A549 (cell line): ENCODE measurements around the gene MYO15B. TPM values are rescaled to one million over a fixed set of nuclear protein-coding genes. Genes with fewer than 3 reads are reported as not detected.

ENCODE experiments used
- ATAC-seq, 2 experiments: fragments of 200-7000 bp in 1 of 2; fragments of >200 bp in 1 of 2; cut with Nextera tagmentation in 1 of 2; cut with Tn5 transposase in 1 of 2; 3 replicates each; pipeline versions ENCODE4 v1.8.0 to v1.9.1; 2018 to 2020; ENCODE audit warnings: mild to moderate bottlenecking in 1 of 2, moderate library complexity in 1 of 2
- CTCF ChIA-PET: fragments of 300-600 bp; sonication (Branson Sonifier 250); formaldehyde crosslinking; extraction: SDS; loops from one replicate; lab custom pipeline; 2021; ENCODE audit warnings: antibody characterized with exemption, inconsistent platforms; lab: Yijun Ruan, JAX
- POLR2A ChIA-PET: fragments of 350-600 bp; formaldehyde crosslinking; extraction: SDS; loops from one replicate; lab custom pipeline; 2021; ENCODE audit warnings: antibody characterized with exemption, inconsistent platforms; lab: Yijun Ruan, JAX
- DNase-seq, 2 experiments: peaks; one replicate each; pipeline versions ENCODE4 v3.0.0 to v3.0.0-alpha.2; 2011 to 2016; ENCODE audit warnings: low read depth in 1 of 2, low spot score in 1 of 2
- FAIRE-seq: peaks from 2 replicates; lab custom pipeline; 2011; peaks lifted over from hg19 to GRCh38; lab: Jason Lieb, UNC
- H3K27ac ChIP-seq, 2 experiments: fragments of >200 bp; sonication (Bioruptor Twin); formaldehyde crosslinking; 3 replicates each; pipeline ENCODE4 v1.5.1; 2016 to 2017
- H3K4me1 ChIP-seq: fragments of >200 bp; sonication (Bioruptor Twin); formaldehyde crosslinking; 3 replicates; pipeline ENCODE4 v1.6.1; 2016
- H3K4me2 ChIP-seq: fragments of >200 bp; sonication (Bioruptor Twin); formaldehyde crosslinking; 3 replicates; pipeline ENCODE4 v1.6.1; 2016
- H3K4me3 ChIP-seq: fragments of >200 bp; sonication (Bioruptor Twin); formaldehyde crosslinking; 3 replicates; pipeline ENCODE4 v1.5.1; 2016
- H3K9me3 ChIP-seq: fragments of >200 bp; sonication (Bioruptor Twin); formaldehyde crosslinking; 3 replicates; pipeline ENCODE4 v1.6.1; 2016
- CBX8 ChIP-seq: fragments of 200-600 bp; sonication (generic); IDR thresholded peaks from 2 replicates; pipeline ENCODE4 v1.6.1; 2016
- CEBPB ChIP-seq, 2 experiments: fragments of >200 bp in 1 of 2; sonication (Bioruptor Twin) in 1 of 2; formaldehyde crosslinking in 1 of 2; IDR thresholded peaks; 2 replicates each; pipeline ENCODE4 v1.6.1; 2012 to 2016
- CHD4 ChIP-seq: fragments of 200-600 bp; sonication (generic); IDR thresholded peaks from 2 replicates; pipeline ENCODE4 v1.6.1; 2016; ENCODE audit warnings: antibody characterized with exemption, mild to moderate bottlenecking, borderline replicate concordance
- EHF ChIP-seq: fragments of 250-450 bp; sonication (Bioruptor Pico); IDR thresholded peaks from 2 replicates; pipeline ENCODE4 v1.5.0; 2020; ENCODE audit warnings: mild to moderate bottlenecking
- EHMT2 ChIP-seq: fragments of 200-600 bp; sonication (generic); IDR thresholded peaks from 2 replicates; pipeline ENCODE4 v1.6.1; 2016; ENCODE audit warnings: antibody characterized with exemption, low read depth, mild to moderate bottlenecking, moderate library complexity
- ELK1 ChIP-seq: fragments of 150-350 bp; IDR thresholded peaks from 2 replicates; pipeline ENCODE4 v1.6.1; 2014; ENCODE audit warnings: low read depth, mild to moderate bottlenecking, low read length
- EP300 ChIP-seq, 2 experiments: fragments of >200 bp; sonication (Bioruptor Twin); formaldehyde crosslinking; IDR thresholded peaks; 2 replicates in 1 of 2; 3 replicates in 1 of 2; pipeline ENCODE4 v1.6.1; 2016 to 2017
- FOSL2 ChIP-seq, 2 experiments: fragments of 450-650 bp in 1 of 2; fragments of >200 bp in 1 of 2; sonication (Bioruptor Twin) in 1 of 2; formaldehyde crosslinking; IDR thresholded peaks; 2 replicates each; pipeline versions ENCODE4 v1.5.0 to v1.6.1; 2016 to 2020; ENCODE audit warnings: mild to moderate bottlenecking in 1 of 2, moderate library complexity in 1 of 2
- HDAC2 ChIP-seq: fragments of 200-600 bp; sonication (generic); IDR thresholded peaks from 2 replicates; pipeline ENCODE4 v1.6.1; 2016
- HOXB13 ChIP-seq: fragments of 250-450 bp; sonication (Bioruptor Pico); IDR thresholded peaks from 2 replicates; pipeline ENCODE4 v1.5.0; 2020; ENCODE audit warnings: low read depth, mild to moderate bottlenecking, moderate library complexity
- HOXB5 ChIP-seq: fragments of 250-450 bp; sonication (Bioruptor Pico); IDR thresholded peaks from 2 replicates; pipeline ENCODE4 v1.5.0; 2020; ENCODE audit warnings: mild to moderate bottlenecking, moderate library complexity
- JUN ChIP-seq, 2 experiments: fragments of >200 bp; sonication (Bioruptor Twin); formaldehyde crosslinking; IDR thresholded peaks; 2 replicates in 1 of 2; 3 replicates in 1 of 2; pipeline ENCODE4 v1.6.1; 2016 to 2017
- KDM1A ChIP-seq: fragments of 200-600 bp; sonication (generic); IDR thresholded peaks from 2 replicates; pipeline ENCODE4 v1.6.1; 2016; ENCODE audit warnings: low read depth, mild to moderate bottlenecking
- KDM5A ChIP-seq: fragments of 200-600 bp; sonication (generic); IDR thresholded peaks from 2 replicates; pipeline ENCODE4 v1.6.1; 2016; ENCODE audit warnings: antibody characterized with exemption, mild to moderate bottlenecking
- NPAS2 ChIP-seq: fragments of 250-450 bp; sonication (Bioruptor Pico); IDR thresholded peaks from 2 replicates; pipeline ENCODE4 v1.8.0; 2022; ENCODE audit warnings: mild to moderate bottlenecking, moderate library complexity, borderline replicate concordance
- REST ChIP-seq: fragments of 200-600 bp; sonication (generic); IDR thresholded peaks from 2 replicates; pipeline ENCODE4 v1.6.1; 2016; ENCODE audit warnings: antibody characterized with exemption, mild to moderate bottlenecking, moderate library complexity
- RFX5 ChIP-seq: fragments of 450-650 bp; IDR thresholded peaks from 2 replicates; pipeline ENCODE4 v1.7.1; 2014; ENCODE audit warnings: antibody characterized with exemption, mild to moderate bottlenecking, moderate library complexity
- SMC3 ChIP-seq: fragments of >200 bp; sonication (Bioruptor Twin); formaldehyde crosslinking; IDR thresholded peaks from 3 replicates; pipeline ENCODE4 v1.6.1; 2018; ENCODE audit warnings: inconsistent platforms
- SREBF2 ChIP-seq: fragments of 450-650 bp; IDR thresholded peaks from 2 replicates; pipeline ENCODE4 v1.6.1; 2014; ENCODE audit warnings: mild to moderate bottlenecking, moderate library complexity
- TFCP2L1 ChIP-seq: fragments of 250-450 bp; sonication (Bioruptor Pico); IDR thresholded peaks from 2 replicates; pipeline ENCODE4 v1.5.0; 2021; ENCODE audit warnings: mild to moderate bottlenecking
- ZNF302 ChIP-seq: fragments of 250-450 bp; sonication (Bioruptor Pico); IDR thresholded peaks from 2 replicates; pipeline ENCODE4 v1.9.0; 2021; ENCODE audit warnings: inconsistent platforms, mild to moderate bottlenecking, moderate library complexity
- WGBS: methylation state at CpG from one replicate; pipeline ENCODE4 v1.1.6; 2017; ENCODE audit errors: missing lambda C conversion rate; 5-methylcytosine and 5-hydroxymethylcytosine counted together
- polyA plus RNA-seq, 4 experiments: library from polyadenylated mRNA; depleted of rRNA in 3 of 4; stranded (reverse); fragments of >200 nt; fragmentation: RNase III in 1 of 4; extraction: RNeasy Plus Mini Kit Qiagen cat#74134 plus additional on column Dnase treatment in 1 of 4; gene quantifications; 2 replicates in 3 of 4; 3 replicates in 1 of 4; pipeline ENCODE4 v1.2.3, GENCODE V29; 2011 to 2017

MYO15B gene
- polyA plus RNA-seq, 2 of the 4 experiments (the other 2 are of a cell fraction) = 12.4 to 33.9 TPM

- no peak for ATAC-seq
Measured at GRCh38 chr17:75544250-75544649, 43.4 kb upstream of the MYO15B start.

GRCh38 chr17:75546181-75546580 is 41.4 kb upstream of the MYO15B start:
- H3K9me3 ChIP-seq = no peaks in the 10 kb centered on the region
- H3K4me3 ChIP-seq = no peak overlapping the region
- ATAC-seq (no peak), DNase-seq (no peak), FAIRE-seq (no peak)
- ChIA-PET POLR2A (no interaction called here), CTCF (no interaction called here)
- H3K4me2 ChIP-seq = no peak overlapping the region
- peaks cover 22% of the 10 kb centered on the region for H3K4me1 ChIP-seq
- TF ChIP-seq KDM1A (no peak), HOXB5 (no peak), SREBF2 (no peak), ELK1 (no peak)
- 95% methylated on average over 13 of the region's 13 CpGs for WGBS
- H3K27ac ChIP-seq = no peak overlapping the region

More at GRCh38 chr17:75544250-75544649, 43.4 kb upstream of the MYO15B start:
- Histone ChIP-seq H3K9me3 (no peaks in the 10 kb centered on the region), H3K4me2 (no peak overlapping the region), H3K27ac (no peak overlapping the region), H3K4me3 (no peak overlapping the region), H3K4me1 (peaks cover 19% of the 10 kb centered on the region)
- DNase-seq (no peak), FAIRE-seq (no peak)
- TF ChIP-seq JUN (IDR thresholded peaks at IDR 0.05) = no peak
- TF ChIP-seq FOSL2 (IDR thresholded peaks at IDR 0.05) = no peak
- no peak for TF ChIP-seq FOSL2 (CRISPR knock-in tag; IDR thresholded peaks at IDR 0.05)
- no peak for TF ChIP-seq CBX8
- no peak for TF ChIP-seq EP300 (IDR thresholded peaks at IDR 0.05)
- no peak for TF ChIP-seq TFCP2L1 (CRISPR knock-in tag)
- TF ChIP-seq CEBPB (IDR thresholded peaks at IDR 0.05) = no peak
- TF ChIP-seq CHD4 = no peak
- no peak for TF ChIP-seq HDAC2
- no peak for TF ChIP-seq SREBF2
- TF ChIP-seq ZNF302 (CRISPR knock-in tag) = no peak
- no peak for TF ChIP-seq HOXB5
- no peak for TF ChIP-seq NPAS2
- TF ChIP-seq KDM5A = no peak
- TF ChIP-seq EHMT2 = no peak
- no peak for TF ChIP-seq SMC3
- no peak for TF ChIP-seq REST
- WGBS = 90% methylated on average over 8 of the region's 8 CpGs
- CTCF ChIA-PET = interaction anchor here (0.7 to 1.4 kb wide), 3 partner anchors 14 to 222 kb away, joined by 3 read pairs; no protein-coding TSS in a partner anchor
- POLR2A ChIA-PET = no interaction called here

- 91% methylated on average over 9 of the region's 9 CpGs for WGBS
- Histone ChIP-seq H3K4me2 (no peak overlapping the region), H3K4me1 (peaks cover 26% of the 10 kb centered on the region), H3K27ac (no peak overlapping the region), H3K9me3 (no peaks in the 10 kb centered on the region), H3K4me3 (no peak overlapping the region)
- ATAC-seq (no peak), DNase-seq (no peak), FAIRE-seq (no peak)
- CTCF ChIA-PET = interaction anchor here (1.4 kb wide), 1 partner anchor 13 kb away, joined by 4 read pairs; no protein-coding TSS in a partner anchor
- POLR2A ChIA-PET = no interaction called here
- no peak for TF ChIP-seq EHF (CRISPR knock-in tag)
- no peak for TF ChIP-seq RFX5
- no peak for TF ChIP-seq KDM5A
- no peak for TF ChIP-seq HOXB13 (CRISPR knock-in tag)
Measured at GRCh38 chr17:75547091-75547490, 40.5 kb upstream of the MYO15B start.
